ACC112 (cell line): ENCODE measurements around the gene AFF2.

Experiments
- H2AFZ ChIP-seq: fragments of 200-600 bp; sonication (generic); one replicate; pipeline ENCODE4 v1.6.0; 2017; ENCODE audit warnings: antibody characterized with exemption, low read length; ENCODE audit not compliant: unreplicated experiment
- H3K27ac ChIP-seq: fragments of 200-600 bp; sonication (generic); 2 replicates; pipeline ENCODE4 v1.5.1; 2014; ENCODE audit warnings: low read depth, mild to moderate bottlenecking, antibody characterized with exemption, low read length, moderate library complexity
- H3K27me3 ChIP-seq: fragments of 200-600 bp; sonication (generic); 2 replicates; pipeline ENCODE4 v1.6.1; 2014; ENCODE audit warnings: mild to moderate bottlenecking, antibody characterized with exemption, low read length, moderate library complexity, mixed read lengths; ENCODE audit not compliant: insufficient read depth
- H3K36me3 ChIP-seq: fragments of 200-600 bp; sonication (generic); 2 replicates; pipeline ENCODE4 v1.6.1; 2016; ENCODE audit warnings: mild to moderate bottlenecking, antibody characterized with exemption, low read length, moderate library complexity, mixed read lengths; ENCODE audit not compliant: insufficient read depth
- H3K4me1 ChIP-seq: fragments of 200-600 bp; sonication (generic); one replicate; pipeline ENCODE4 v1.6.1; 2016; ENCODE audit warnings: low read length, mixed read lengths; ENCODE audit not compliant: insufficient read depth, unreplicated experiment, control insufficient read depth
- H3K4me3 ChIP-seq: fragments of 200-600 bp; sonication (generic); 2 replicates; pipeline ENCODE4 v1.5.1; 2014; ENCODE audit warnings: mild to moderate bottlenecking, low read depth, low read length
- H3K79me2 ChIP-seq: fragments of 200-600 bp; sonication (generic); one replicate; pipeline ENCODE4 v1.6.0; 2016; ENCODE audit warnings: low read length; ENCODE audit not compliant: control insufficient read depth, unreplicated experiment, insufficient read depth

AFF2 gene

DNA sequence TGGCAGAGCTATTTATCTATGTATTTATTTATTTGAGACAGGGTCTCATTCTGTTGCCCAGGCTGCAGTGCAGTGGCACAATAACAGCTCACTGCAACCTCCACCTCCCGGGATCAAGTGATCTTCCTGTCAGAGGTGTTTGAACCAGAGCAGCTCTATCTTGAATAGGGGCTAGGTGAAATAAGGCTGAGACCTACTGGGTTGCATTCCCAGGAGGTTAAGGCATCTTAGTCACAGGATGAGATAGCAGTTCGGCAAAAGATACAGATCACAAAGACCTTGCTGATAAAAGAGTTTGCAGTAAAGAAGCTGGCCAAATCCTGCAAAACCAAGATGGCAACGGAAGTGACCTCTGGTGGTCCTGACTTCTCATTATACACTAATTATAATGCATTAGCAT, 501.9 kb downstream of the AFF2 start:
- no peak overlapping the region for H3K27ac ChIP-seq
- no peak overlapping the region for H3K4me3 ChIP-seq
- H3K36me3 ChIP-seq: no peaks in the 10 kb centered on the region
- H2AFZ ChIP-seq: no peak overlapping the region
- no peaks in the 10 kb centered on the region for H3K79me2 ChIP-seq
- no peaks in the 10 kb centered on the region for H3K4me1 ChIP-seq
- no peaks in the 10 kb centered on the region for H3K27me3 ChIP-seq

- Histone ChIP-seq H2AFZ (no peak overlapping the region), H3K4me3 (no peak overlapping the region), H3K79me2 (no peaks in the 10 kb centered on the region)
Measured at GRCh38 chrX:149003863-149004660, 503.6 kb downstream of the AFF2 start.

GRCh38 chrX:149004936-149005335, 504.5 kb downstream of the AFF2 start:
- Histone ChIP-seq H3K27me3 (no peaks in the 10 kb centered on the region), H3K36me3 (no peaks in the 10 kb centered on the region), H3K4me3 (no peak overlapping the region), H3K79me2 (no peaks in the 10 kb centered on the region), H2AFZ (no peak overlapping the region), H3K27ac (no peak overlapping the region), H3K4me1 (no peaks in the 10 kb centered on the region)

More at GRCh38 chrX:149003863-149004660, 503.6 kb downstream of the AFF2 start:
- H3K36me3 ChIP-seq: no peaks in the 10 kb centered on the region
- no peaks in the 10 kb centered on the region for H3K27me3 ChIP-seq
- H3K4me1 ChIP-seq: no peaks in the 10 kb centered on the region
- H3K27ac ChIP-seq: no peak overlapping the region

GRCh38 chrX:149006235-149006634, 505.8 kb downstream of the AFF2 start:
- Histone ChIP-seq H3K27me3 (no peaks in the 10 kb centered on the region), H2AFZ (no peak overlapping the region), H3K4me3 (no peak overlapping the region), H3K36me3 (no peaks in the 10 kb centered on the region), H3K4me1 (no peaks in the 10 kb centered on the region), H3K79me2 (no peaks in the 10 kb centered on the region), H3K27ac (no peak overlapping the region)

DNA sequence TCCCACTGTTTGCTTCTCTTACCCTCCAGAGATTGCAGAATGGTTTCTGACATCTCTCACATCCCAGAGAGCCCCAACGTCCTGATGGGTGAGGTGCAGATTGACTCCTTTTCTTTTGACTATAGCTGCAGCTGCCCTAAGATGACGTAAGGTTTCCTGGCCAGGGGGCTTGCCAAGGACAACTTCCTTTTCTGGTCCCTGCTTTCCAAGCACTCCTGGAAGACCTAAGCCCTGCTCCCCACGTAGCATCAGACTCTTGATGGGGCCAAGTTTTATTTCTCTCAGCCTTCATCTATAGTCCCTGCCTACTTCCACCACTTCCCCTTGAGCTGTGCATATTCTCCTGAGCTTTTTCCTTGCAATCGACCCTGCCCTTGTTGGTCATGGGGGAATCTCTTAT, 507.0 kb downstream of the AFF2 start:
- no peaks in the 10 kb centered on the region for H3K27me3 ChIP-seq
- H3K27ac ChIP-seq: no peak overlapping the region
- H3K4me1 ChIP-seq: no peaks in the 10 kb centered on the region
- H2AFZ ChIP-seq: no peak overlapping the region
- no peaks in the 10 kb centered on the region for H3K79me2 ChIP-seq
- no peaks in the 10 kb centered on the region for H3K36me3 ChIP-seq
- H3K4me3 ChIP-seq: no peak overlapping the region

DNA sequence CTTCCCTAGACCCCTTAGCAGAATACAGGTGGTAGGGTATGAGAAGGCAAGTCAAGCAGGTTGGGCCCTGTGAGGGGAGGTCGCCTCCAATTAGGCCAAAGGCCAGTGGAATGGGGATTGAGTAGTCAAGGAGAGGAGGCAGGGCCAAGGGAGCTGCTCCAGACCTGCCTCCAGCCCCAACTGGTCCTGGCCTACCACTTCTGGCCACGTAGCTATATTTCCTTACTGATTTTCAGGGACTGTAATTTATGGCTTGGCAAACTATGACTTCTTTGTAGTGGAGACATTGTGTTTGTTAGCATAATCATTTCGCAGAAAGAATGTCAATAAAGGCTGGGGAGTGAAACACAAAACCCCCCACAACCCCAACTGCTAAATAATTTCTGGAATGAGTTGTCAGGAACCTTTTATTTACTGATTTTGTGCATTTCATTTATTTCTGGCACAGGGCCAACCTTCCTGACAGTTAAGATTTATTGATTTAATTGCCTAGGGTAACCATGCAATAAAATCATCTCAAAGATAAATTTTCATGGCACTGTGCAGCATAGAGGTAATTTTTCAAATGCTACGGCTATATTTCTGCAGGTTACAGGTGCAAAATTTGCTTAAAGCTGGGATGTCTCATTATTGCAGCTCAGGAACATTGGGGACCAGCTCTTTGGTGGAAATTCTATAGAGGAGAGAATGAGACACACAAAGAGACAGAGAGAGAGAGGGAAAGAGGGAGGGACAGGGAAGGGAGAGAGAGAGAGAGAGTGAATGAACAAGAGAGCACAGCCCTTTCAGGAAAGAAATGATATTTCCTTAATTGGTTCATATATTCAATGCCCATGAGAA, 509.8 kb downstream of the AFF2 start:
- Histone ChIP-seq H3K27ac (no peak overlapping the region), H3K27me3 (no peaks in the 10 kb centered on the region), H3K79me2 (no peaks in the 10 kb centered on the region), H3K36me3 (no peaks in the 10 kb centered on the region), H3K4me1 (no peaks in the 10 kb centered on the region), H3K4me3 (no peak overlapping the region), H2AFZ (no peak overlapping the region)

DNA sequence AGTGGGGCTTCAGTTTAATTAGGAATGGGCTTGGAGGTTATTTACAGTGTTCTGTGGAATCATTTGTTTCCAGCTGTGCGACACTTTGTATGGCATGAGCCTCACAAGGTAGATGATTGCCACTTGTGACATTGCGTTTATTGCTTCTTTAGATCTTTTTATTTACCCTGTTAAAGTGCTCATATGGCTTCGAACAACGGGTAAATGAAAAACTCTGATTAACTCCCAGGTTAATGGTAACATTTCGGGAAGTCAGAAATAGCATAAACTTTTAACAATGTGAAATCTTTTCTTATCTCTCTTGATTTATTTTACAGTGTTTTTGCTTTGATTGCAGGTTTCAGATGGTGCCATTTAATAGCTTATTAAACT, 510.4 kb downstream of the AFF2 start:
- no peak overlapping the region for H3K27ac ChIP-seq
- H3K36me3 ChIP-seq: no peaks in the 10 kb centered on the region
- no peak overlapping the region for H2AFZ ChIP-seq
- no peaks in the 10 kb centered on the region for H3K4me1 ChIP-seq
- H3K4me3 ChIP-seq: no peak overlapping the region
- H3K79me2 ChIP-seq: no peaks in the 10 kb centered on the region
- no peaks in the 10 kb centered on the region for H3K27me3 ChIP-seq

- Histone ChIP-seq H3K27ac (no peak overlapping the region), H2AFZ (no peak overlapping the region), H3K27me3 (no peaks in the 10 kb centered on the region), H3K4me1 (no peaks in the 10 kb centered on the region), H3K4me3 (no peak overlapping the region), H3K79me2 (no peaks in the 10 kb centered on the region), H3K36me3 (no peaks in the 10 kb centered on the region)
Measured at GRCh38 chrX:149013081-149013480, 512.7 kb downstream of the AFF2 start.

DNA sequence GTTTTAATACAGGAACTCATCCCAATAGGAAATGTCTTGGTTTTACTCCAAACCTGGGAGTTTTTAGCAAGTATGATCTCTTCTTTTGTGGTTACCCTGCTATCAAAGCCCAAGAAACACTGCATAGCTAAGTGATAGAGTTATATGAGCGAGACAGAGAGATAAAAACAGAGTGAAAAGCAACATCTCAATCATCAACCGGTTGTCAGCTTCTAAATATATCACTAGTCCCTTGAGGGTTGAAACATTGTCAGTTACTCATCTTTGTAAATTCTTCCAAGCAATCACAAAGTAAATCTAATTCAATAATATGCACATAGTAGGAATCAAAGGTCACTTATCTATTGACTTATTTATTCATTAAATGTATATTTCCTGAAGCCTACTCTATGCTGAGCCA, 520.7 kb downstream of the AFF2 start:
- H3K79me2 ChIP-seq: no peaks in the 10 kb centered on the region
- no peaks in the 10 kb centered on the region for H3K4me1 ChIP-seq
- H3K27me3 ChIP-seq: no peaks in the 10 kb centered on the region
- no peaks in the 10 kb centered on the region for H3K36me3 ChIP-seq
- no peak overlapping the region for H3K4me3 ChIP-seq
- H2AFZ ChIP-seq: no peak overlapping the region
- no peak overlapping the region for H3K27ac ChIP-seq

- Histone ChIP-seq H3K36me3 (no peaks in the 10 kb centered on the region), H3K4me1 (no peaks in the 10 kb centered on the region), H3K27me3 (no peaks in the 10 kb centered on the region), H3K4me3 (no peak overlapping the region), H2AFZ (no peak overlapping the region), H3K79me2 (no peaks in the 10 kb centered on the region), H3K27ac (no peak overlapping the region)
Measured at GRCh38 chrX:149022485-149022884, 522.1 kb downstream of the AFF2 start.

DNA sequence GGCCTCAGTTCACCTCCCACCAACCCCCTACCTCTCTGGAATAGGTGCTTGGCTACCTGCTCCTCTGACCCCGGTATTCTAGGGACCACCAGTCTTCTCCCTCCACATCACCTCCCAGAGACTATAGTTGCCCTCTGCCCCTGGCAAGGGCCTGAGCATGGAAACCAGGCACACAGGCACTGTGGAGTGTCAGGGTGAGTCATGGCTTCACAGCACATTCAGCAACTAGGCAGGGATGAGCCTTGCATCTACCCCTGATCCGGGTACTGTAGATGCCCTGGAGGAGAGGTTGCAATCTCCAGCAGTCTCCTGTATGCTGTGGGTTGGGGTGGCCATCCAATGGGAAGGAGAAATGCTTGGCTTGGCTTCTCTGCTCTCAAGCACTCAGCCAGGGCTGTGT, 532.0 kb downstream of the AFF2 start:
- H3K79me2 ChIP-seq: no peaks in the 10 kb centered on the region
- H3K4me3 ChIP-seq: no peak overlapping the region
- H3K36me3 ChIP-seq: no peaks in the 10 kb centered on the region
- H3K4me1 ChIP-seq: no peaks in the 10 kb centered on the region
- H3K27me3 ChIP-seq: no peaks in the 10 kb centered on the region
- no peak overlapping the region for H3K27ac ChIP-seq
- H2AFZ ChIP-seq: no peak overlapping the region
